HepG2 (cell line): ENCODE results near the gene RSKR. TPM values are rescaled to one million over a fixed set of nuclear protein-coding genes. Genes with fewer than 3 reads are reported as not detected.

Source experiments
- FOXJ3 ChIP-seq: sonication (generic); formaldehyde crosslinking; IDR thresholded peaks from 2 replicates; pipeline ENCODE4 v1.4.0; 2020; ENCODE audit warnings: missing genetic modification reagents, mild to moderate bottlenecking, borderline replicate concordance
- HNRNPH1 ChIP-seq: fragments of 200-400 bp; formaldehyde crosslinking; optimal IDR thresholded peaks from 2 replicates; pipeline ENCODE3; 2017; ENCODE audit warnings: mild to moderate bottlenecking, low read depth, low read length
- NFE2L1 ChIP-seq: sonication (generic); formaldehyde crosslinking; IDR thresholded peaks from 2 replicates; pipeline ENCODE4 v1.4.0; 2020; ENCODE audit warnings: missing genetic modification reagents, mild to moderate bottlenecking, borderline replicate concordance
- SNRNP70 ChIP-seq: fragments of 200-400 bp; formaldehyde crosslinking; IDR thresholded peaks from 2 replicates; pipeline ENCODE4 v1.6.1; 2017; ENCODE audit warnings: mild to moderate bottlenecking, low read depth, low read length, moderate library complexity
- SOX6 ChIP-seq, 2 experiments: fragments of 450-650 bp in 1 of 2; sonication (generic) in 1 of 2; formaldehyde crosslinking in 1 of 2; IDR thresholded peaks; 2 replicates each; pipeline versions ENCODE4 v1.4.0 to v1.6.1; 2017 to 2020; ENCODE audit warnings: antibody characterized with exemption in 1 of 2, mild to moderate bottlenecking in 1 of 2, missing genetic modification reagents in 1 of 2
- ZFY ChIP-seq: sonication (generic); formaldehyde crosslinking; IDR thresholded peaks from 2 replicates; pipeline ENCODE4 v1.4.0; 2020; ENCODE audit warnings: missing genetic modification reagents
- ZNF143 ChIP-seq: sonication (generic); formaldehyde crosslinking; IDR thresholded peaks from 2 replicates; pipeline ENCODE4 v1.4.0; 2020; ENCODE audit warnings: missing genetic modification reagents
- ZNF224 ChIP-seq: sonication (generic); formaldehyde crosslinking; IDR thresholded peaks from 2 replicates; pipeline ENCODE4 v1.5.0; 2020; ENCODE audit warnings: mild to moderate bottlenecking, missing genetic modification reagents
- ZNF225 ChIP-seq: sonication (generic); formaldehyde crosslinking; IDR thresholded peaks from 2 replicates; pipeline ENCODE4 v1.4.0; 2020; ENCODE audit warnings: mild to moderate bottlenecking, missing genetic modification reagents
- ZNF878 ChIP-seq: sonication (generic); formaldehyde crosslinking; IDR thresholded peaks from 2 replicates; pipeline ENCODE4 v1.8.1; 2023; ENCODE audit warnings: mild to moderate bottlenecking, missing genetic modification reagents, moderate library complexity
- polyA plus RNA-seq, 8 experiments: library from polyadenylated mRNA; depleted of rRNA in 3 of 8; stranded (reverse) in 7 of 8; unstranded in 1 of 8; fragments of >200 nt; fragmentation: Illumina TruSeq in 4 of 8; extraction: Trizol in 4 of 8; gene quantifications; 2 replicates each; pipeline versions ENCODE4 v1.2.1 to v1.2.3, GENCODE V29; 2011 to 2016; ENCODE audit warnings: low read depth in 4 of 8, missing spikeins in 1 of 8, mixed read lengths in 1 of 8; ENCODE audit not compliant: insufficient read depth in 1 of 8
- total RNA-seq, 5 experiments: library from RNA; depleted of rRNA; stranded (reverse); fragments of >200 nt; fragmentation: Illumina TruSeq; extraction: Trizol; gene quantifications; 2 replicates each; pipeline ENCODE4 v1.2.3, GENCODE V29; 2016; ENCODE audit warnings: low read depth in 1 of 5
- TF ChIP-seq, protein P1 (sequence below): sonication (generic); formaldehyde crosslinking; IDR thresholded peaks from 2 replicates; pipeline ENCODE4 v1.5.0; 2020; ENCODE audit warnings: missing genetic modification reagents
- TF ChIP-seq, protein P2 (sequence below): sonication (generic); formaldehyde crosslinking; IDR thresholded peaks from 2 replicates; pipeline ENCODE4 v1.9.0; 2022; ENCODE audit warnings: missing genetic modification reagents, mild to moderate bottlenecking, borderline replicate concordance
- TF ChIP-seq, protein P3 (sequence below): sonication (generic); formaldehyde crosslinking; IDR thresholded peaks from 2 replicates; pipeline ENCODE4 v1.4.0; 2020; ENCODE audit warnings: mild to moderate bottlenecking, missing genetic modification reagents
- TF ChIP-seq, protein P4 (sequence below): sonication (generic); formaldehyde crosslinking; IDR thresholded peaks from 2 replicates; pipeline ENCODE4 v1.8.0; 2022; ENCODE audit warnings: low read depth, missing genetic modification reagents
- TF ChIP-seq, protein P5 (sequence below): sonication (generic); formaldehyde crosslinking; conservative IDR thresholded peaks from 2 replicates; pipeline ENCODE4 v1.4.0; 2020; ENCODE audit warnings: missing genetic modification reagents

Gene RSKR
- total and polyA plus RNA-seq, 2 of the 13 experiments (the other 11 are each of a cell fraction or from before 2014, with no cell fraction given) = 5.0 to 10.4 TPM

DNA sequence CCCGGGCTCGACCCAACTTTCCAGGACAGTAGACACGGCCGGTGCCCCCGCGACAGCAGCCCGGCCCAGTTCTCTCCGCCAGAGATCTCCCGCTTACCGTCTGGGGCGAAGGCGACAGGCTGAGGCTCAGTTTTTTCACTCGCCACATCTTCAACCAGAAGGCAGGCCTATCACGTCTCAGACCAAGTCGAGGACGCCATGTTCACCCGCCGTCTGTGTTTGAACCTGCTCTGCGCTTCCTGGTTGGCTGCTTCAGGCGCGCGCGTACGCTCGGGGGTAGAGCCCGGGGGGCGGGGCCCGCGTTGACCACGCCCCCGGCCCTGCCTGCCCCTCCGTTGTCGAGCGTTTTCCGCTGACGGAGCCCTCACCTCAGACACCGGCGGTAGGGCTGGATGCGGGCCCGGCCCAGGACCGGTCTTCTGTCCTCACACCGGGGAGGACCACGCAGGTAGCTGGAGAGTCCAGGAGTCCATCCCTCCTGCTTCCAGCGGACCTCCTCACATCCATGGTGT lies 15.1 kb downstream of the RSKR start, which contains the start of gene SPAG5 (continued):
- no peak for TF ChIP-seq SOX6 (IDR thresholded peaks at IDR 0.05)
- peak; percentile 62 for TF ChIP-seq SOX6 (CRISPR knock-in tag; IDR thresholded peaks at IDR 0.05)
- TF ChIP-seq NFE2L1 (CRISPR knock-in tag) = no peak
- TF ChIP-seq, protein P1, sequence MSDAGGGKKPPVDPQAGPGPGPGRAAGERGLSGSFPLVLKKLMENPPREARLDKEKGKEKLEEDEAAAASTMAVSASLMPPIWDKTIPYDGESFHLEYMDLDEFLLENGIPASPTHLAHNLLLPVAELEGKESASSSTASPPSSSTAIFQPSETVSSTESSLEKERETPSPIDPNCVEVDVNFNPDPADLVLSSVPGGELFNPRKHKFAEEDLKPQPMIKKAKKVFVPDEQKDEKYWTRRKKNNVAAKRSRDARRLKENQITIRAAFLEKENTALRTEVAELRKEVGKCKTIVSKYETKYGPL = no peak
- TF ChIP-seq ZNF224 (CRISPR knock-in tag) = no peak
- TF ChIP-seq, protein P2, sequence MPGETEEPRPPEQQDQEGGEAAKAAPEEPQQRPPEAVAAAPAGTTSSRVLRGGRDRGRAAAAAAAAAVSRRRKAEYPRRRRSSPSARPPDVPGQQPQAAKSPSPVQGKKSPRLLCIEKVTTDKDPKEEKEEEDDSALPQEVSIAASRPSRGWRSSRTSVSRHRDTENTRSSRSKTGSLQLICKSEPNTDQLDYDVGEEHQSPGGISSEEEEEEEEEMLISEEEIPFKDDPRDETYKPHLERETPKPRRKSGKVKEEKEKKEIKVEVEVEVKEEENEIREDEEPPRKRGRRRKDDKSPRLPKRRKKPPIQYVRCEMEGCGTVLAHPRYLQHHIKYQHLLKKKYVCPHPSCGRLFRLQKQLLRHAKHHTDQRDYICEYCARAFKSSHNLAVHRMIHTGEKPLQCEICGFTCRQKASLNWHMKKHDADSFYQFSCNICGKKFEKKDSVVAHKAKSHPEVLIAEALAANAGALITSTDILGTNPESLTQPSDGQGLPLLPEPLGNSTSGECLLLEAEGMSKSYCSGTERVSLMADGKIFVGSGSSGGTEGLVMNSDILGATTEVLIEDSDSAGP (CRISPR knock-in tag) = peak; percentile 57; the same call in 1 of the 2 replicates
- TF ChIP-seq, protein P3, sequence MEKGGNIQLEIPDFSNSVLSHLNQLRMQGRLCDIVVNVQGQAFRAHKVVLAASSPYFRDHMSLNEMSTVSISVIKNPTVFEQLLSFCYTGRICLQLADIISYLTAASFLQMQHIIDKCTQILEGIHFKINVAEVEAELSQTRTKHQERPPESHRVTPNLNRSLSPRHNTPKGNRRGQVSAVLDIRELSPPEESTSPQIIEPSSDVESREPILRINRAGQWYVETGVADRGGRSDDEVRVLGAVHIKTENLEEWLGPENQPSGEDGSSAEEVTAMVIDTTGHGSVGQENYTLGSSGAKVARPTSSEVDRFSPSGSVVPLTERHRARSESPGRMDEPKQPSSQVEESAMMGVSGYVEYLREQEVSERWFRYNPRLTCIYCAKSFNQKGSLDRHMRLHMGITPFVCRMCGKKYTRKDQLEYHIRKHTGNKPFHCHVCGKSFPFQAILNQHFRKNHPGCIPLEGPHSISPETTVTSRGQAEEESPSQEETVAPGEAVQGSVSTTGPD = no peak; the same call in 1 of the 2 replicates
- TF ChIP-seq, protein P4, sequence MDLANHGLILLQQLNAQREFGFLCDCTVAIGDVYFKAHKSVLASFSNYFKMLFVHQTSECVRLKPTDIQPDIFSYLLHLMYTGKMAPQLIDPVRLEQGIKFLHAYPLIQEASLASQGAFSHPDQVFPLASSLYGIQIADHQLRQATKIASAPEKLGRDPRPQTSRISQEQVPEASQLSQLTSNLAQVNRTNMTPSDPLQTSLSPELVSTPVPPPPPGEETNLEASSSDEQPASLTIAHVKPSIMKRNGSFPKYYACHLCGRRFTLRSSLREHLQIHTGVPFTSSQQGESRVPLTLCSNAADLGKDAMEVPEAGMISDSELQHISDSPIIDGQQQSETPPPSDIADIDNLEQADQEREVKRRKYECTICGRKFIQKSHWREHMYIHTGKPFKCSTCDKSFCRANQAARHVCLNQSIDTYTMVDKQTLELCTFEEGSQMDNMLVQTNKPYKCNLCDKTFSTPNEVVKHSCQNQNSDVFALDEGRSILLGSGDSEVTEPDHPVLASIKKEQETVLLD = peak; percentile 50; the same call in 1 of the 2 replicates
- TF ChIP-seq ZNF143 (CRISPR knock-in tag) = no peak
- peak; percentile 82; the same call in 1 of the 2 replicates for TF ChIP-seq ZFY (CRISPR knock-in tag)
- 0 out of 2 replicates have a peak, but pooled peaks have one; percentile 11 for TF ChIP-seq ZNF225 (CRISPR knock-in tag)
- no peak for TF ChIP-seq FOXJ3 (CRISPR knock-in tag)
- TF ChIP-seq HNRNPH1 = no peak
- no peak for TF ChIP-seq SNRNP70
- TF ChIP-seq ZNF878 (CRISPR knock-in tag) = peak; percentile 94
- TF ChIP-seq, protein P5, sequence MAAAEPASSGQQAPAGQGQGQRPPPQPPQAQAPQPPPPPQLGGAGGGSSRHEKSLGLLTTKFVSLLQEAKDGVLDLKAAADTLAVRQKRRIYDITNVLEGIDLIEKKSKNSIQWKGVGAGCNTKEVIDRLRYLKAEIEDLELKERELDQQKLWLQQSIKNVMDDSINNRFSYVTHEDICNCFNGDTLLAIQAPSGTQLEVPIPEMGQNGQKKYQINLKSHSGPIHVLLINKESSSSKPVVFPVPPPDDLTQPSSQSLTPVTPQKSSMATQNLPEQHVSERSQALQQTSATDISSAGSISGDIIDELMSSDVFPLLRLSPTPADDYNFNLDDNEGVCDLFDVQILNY = peak; percentile 96
- TF ChIP-seq, all 625 proteins: peak for 148
